Vagina (tissue), 2 donors: ENCODE measurements around the gene PDE4D. TPM values are rescaled to one million over a fixed set of nuclear protein-coding genes. Genes with fewer than 3 reads are reported as not detected.

Experiments
- DNase-seq, 2 donors: peaks; one replicate each; pipeline ENCODE4 v3.0.0-alpha.2; 2017; ENCODE audit errors: extremely low spot score in 2 of 2
- H3K27ac ChIP-seq: fragments of 200-600 bp; sonication (generic); one replicate; pipeline ENCODE4 v1.5.1; 2019
- H3K27me3 ChIP-seq: fragments of 200-600 bp; sonication (generic); one replicate; pipeline ENCODE4 v1.5.1; 2019
- H3K36me3 ChIP-seq, 2 donors: fragments of 200-600 bp; sonication (generic); one replicate each; pipeline ENCODE4 v1.5.1; 2017 to 2019
- H3K4me1 ChIP-seq: fragments of 200-600 bp; sonication (generic); one replicate; pipeline ENCODE4 v1.5.1; 2019
- H3K4me3 ChIP-seq, 2 donors: fragments of 200-600 bp; sonication (generic); 1 replicate in 1 of 2; 2 replicates in 1 of 2; pipeline ENCODE4 v1.5.1; 2016 to 2019
- H3K9me3 ChIP-seq: fragments of 200-600 bp; sonication (generic); one replicate; pipeline ENCODE4 v1.5.1; 2019
- POLR2A ChIP-seq, 2 donors: fragments of 450-650 bp; IDR thresholded peaks; one replicate each; pipeline ENCODE4 v1.6.1; 2017; ENCODE audit warnings: antibody characterized with exemption in 2 of 2, mild to moderate bottlenecking in 2 of 2, moderate library complexity in 2 of 2
- POLR2AphosphoS5 ChIP-seq, 2 donors: sonication (generic); formaldehyde crosslinking; IDR thresholded peaks; one replicate each; pipeline ENCODE4 v1.9.0; 2017; ENCODE audit warnings: antibody characterized with exemption in 2 of 2, mild to moderate bottlenecking in 2 of 2, low read depth in 1 of 2; ENCODE audit not compliant: insufficient read depth in 1 of 2
- intact Hi-C: fragments of 100-400 bp; cut with DNase I; formaldehyde crosslinking; loops from one replicate; pipeline ENCODE4 v1.15.1; 2023
- total RNA-seq: library from RNA; depleted of rRNA; stranded (reverse); fragments of >200 nt; gene quantifications from one replicate; pipeline ENCODE4 v1.2.3, GENCODE V29; 2016
- TF ChIP-seq, protein P1 (sequence below), 3 experiments: fragments of 450-650 bp in 2 of 3; fragments of 200-600 bp in 1 of 3; sonication (generic) in 1 of 3; IDR thresholded peaks; one replicate each; pipeline ENCODE4 v1.5.1; 2017 to 2019; ENCODE audit warnings: antibody characterized with exemption in 3 of 3, mild to moderate bottlenecking in 2 of 3, moderate library complexity in 2 of 3

Gene PDE4D
- total RNA-seq, 1 donor from 2014 or later = 86.9 TPM

DNA sequence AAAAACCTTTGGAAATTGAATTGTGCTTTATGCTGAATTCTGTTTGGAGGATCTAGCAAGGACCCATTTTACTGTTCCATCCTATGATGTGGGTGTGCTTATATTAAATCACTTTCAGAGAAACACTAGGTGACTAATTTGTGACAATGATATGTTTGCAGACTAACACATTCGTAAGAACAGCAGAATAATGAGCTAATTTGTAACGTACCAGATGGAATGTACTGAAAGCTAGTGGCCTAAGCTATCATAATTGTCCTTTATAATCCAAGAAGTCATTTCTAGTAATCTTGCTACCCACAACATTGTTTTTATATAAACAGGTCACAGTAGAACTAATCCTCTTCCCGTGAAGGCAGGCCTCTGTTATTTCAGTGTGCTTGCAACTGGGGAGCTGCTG is 292.5 kb downstream of the PDE4D start:
- intact Hi-C loops = no loop called here
- no peak overlapping the region for H3K4me3 ChIP-seq
- no peaks in the 10 kb centered on the region for H3K27me3 ChIP-seq
- no peak overlapping the region for H3K27ac ChIP-seq
- H3K36me3 ChIP-seq = no peaks in the 10 kb centered on the region
- DNase-seq = no peak
- H3K9me3 ChIP-seq = no peaks in the 10 kb centered on the region
- H3K4me1 ChIP-seq = peaks cover 16% of the 10 kb centered on the region
- TF ChIP-seq, protein P1, sequence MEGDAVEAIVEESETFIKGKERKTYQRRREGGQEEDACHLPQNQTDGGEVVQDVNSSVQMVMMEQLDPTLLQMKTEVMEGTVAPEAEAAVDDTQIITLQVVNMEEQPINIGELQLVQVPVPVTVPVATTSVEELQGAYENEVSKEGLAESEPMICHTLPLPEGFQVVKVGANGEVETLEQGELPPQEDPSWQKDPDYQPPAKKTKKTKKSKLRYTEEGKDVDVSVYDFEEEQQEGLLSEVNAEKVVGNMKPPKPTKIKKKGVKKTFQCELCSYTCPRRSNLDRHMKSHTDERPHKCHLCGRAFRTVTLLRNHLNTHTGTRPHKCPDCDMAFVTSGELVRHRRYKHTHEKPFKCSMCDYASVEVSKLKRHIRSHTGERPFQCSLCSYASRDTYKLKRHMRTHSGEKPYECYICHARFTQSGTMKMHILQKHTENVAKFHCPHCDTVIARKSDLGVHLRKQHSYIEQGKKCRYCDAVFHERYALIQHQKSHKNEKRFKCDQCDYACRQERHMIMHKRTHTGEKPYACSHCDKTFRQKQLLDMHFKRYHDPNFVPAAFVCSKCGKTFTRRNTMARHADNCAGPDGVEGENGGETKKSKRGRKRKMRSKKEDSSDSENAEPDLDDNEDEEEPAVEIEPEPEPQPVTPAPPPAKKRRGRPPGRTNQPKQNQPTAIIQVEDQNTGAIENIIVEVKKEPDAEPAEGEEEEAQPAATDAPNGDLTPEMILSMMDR (IDR thresholded peaks at IDR 0.05) = no peak

DNA sequence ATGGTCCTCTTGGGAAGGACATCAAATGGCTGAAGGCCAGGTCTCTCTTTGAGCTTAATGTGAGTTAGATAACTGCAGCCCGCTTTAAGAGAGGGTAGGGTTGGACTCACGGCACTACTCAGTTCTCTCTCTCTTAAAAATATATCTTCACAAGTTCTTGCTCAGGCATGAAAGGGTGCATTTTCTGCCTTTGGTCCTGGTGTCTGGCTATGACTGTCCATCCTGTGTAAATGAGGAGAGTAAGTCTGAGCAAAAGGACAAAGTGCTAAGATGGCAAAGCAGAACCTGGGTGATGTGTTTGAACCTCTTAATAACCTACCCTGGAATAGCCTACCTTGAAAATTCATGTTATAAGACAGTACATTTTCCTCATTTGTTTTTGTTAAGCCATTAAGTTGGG is 293.4 kb downstream of the PDE4D start:
- TF ChIP-seq POLR2A (IDR thresholded peaks at IDR 0.05) = no peak
- no peak for TF ChIP-seq POLR2AphosphoS5 (IDR thresholded peaks at IDR 0.05; ENCODE audit: insufficient read depth in 1 of 2, low read depth in 1 of 2)
- TF ChIP-seq, protein P1 (IDR thresholded peaks at IDR 0.05) = no peak
- no peak for DNase-seq

DNA sequence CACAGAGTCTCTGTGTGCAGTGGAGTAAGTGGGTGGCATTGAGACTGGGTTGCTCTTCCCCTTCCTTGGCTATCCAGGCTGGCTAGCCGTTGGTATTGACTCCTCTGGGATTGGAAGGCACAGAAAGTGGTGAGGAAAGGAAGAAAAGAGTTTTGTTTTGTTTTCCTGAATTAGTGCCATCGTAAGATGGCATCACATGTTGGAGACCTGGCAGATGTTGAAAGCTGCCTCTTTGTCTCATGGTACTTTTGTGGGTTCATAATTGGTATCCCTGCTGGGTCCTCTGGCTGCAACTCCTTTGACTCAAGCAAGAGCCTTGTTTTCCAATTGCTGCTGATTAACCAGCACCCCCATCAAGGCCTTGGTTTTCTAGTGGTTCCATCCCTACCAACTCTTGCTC is 293.8 kb downstream of the PDE4D start:
- intact Hi-C loops = no loop called here
- Histone ChIP-seq H3K9me3 (no peaks in the 10 kb centered on the region), H3K27ac (no peak overlapping the region), H3K4me3 (no peak overlapping the region), H3K36me3 (no peaks in the 10 kb centered on the region), H3K4me1 (peaks cover 16% of the 10 kb centered on the region), H3K27me3 (no peaks in the 10 kb centered on the region)
- no peak for DNase-seq
- TF ChIP-seq POLR2A (IDR thresholded peaks at IDR 0.05) (no peak), POLR2AphosphoS5 (IDR thresholded peaks at IDR 0.05; ENCODE audit: insufficient read depth in 1 of 2, low read depth in 1 of 2) (no peak)
- TF ChIP-seq, protein P1 (IDR thresholded peaks at IDR 0.05) = no peak

More for the DNA sequence above, 293.4 kb downstream of the PDE4D start:
- Histone ChIP-seq H3K4me3 (no peak overlapping the region), H3K36me3 (no peaks in the 10 kb centered on the region), H3K27me3 (no peaks in the 10 kb centered on the region), H3K27ac (no peak overlapping the region), H3K4me1 (peaks cover 16% of the 10 kb centered on the region), H3K9me3 (no peaks in the 10 kb centered on the region)
- intact Hi-C loops = no loop called here

DNA sequence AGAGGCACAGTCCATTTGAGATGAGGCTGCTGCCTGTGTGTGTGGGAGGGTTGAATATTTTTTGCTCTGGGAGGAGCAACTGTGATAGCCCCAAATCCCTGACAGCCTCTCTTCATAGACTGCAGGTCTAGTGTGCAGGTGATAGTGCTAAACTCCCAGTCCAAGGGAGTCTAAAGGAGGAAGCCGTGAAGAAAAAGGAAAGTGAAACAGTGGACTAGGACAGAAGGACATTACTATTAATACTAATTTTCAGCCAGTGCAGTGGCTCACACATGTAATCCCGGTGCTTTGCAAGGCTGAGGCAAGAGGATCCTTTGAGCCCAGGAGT is 295.0 kb downstream of the PDE4D start:
- no peak for DNase-seq
- intact Hi-C loops = no loop called here
- H3K27ac ChIP-seq = no peak overlapping the region
- no peaks in the 10 kb centered on the region for H3K36me3 ChIP-seq
- H3K4me1 ChIP-seq = peaks cover 16% of the 10 kb centered on the region
- H3K4me3 ChIP-seq = peak overlapping the region in 1 of 2 donors; percentile 12
- H3K9me3 ChIP-seq = no peaks in the 10 kb centered on the region
- no peaks in the 10 kb centered on the region for H3K27me3 ChIP-seq
- TF ChIP-seq POLR2AphosphoS5 (IDR thresholded peaks at IDR 0.05; ENCODE audit: insufficient read depth in 1 of 2, low read depth in 1 of 2) (no peak), POLR2A (IDR thresholded peaks at IDR 0.05) (no peak)
- TF ChIP-seq, protein P1 (IDR thresholded peaks at IDR 0.05) = no peak

DNA sequence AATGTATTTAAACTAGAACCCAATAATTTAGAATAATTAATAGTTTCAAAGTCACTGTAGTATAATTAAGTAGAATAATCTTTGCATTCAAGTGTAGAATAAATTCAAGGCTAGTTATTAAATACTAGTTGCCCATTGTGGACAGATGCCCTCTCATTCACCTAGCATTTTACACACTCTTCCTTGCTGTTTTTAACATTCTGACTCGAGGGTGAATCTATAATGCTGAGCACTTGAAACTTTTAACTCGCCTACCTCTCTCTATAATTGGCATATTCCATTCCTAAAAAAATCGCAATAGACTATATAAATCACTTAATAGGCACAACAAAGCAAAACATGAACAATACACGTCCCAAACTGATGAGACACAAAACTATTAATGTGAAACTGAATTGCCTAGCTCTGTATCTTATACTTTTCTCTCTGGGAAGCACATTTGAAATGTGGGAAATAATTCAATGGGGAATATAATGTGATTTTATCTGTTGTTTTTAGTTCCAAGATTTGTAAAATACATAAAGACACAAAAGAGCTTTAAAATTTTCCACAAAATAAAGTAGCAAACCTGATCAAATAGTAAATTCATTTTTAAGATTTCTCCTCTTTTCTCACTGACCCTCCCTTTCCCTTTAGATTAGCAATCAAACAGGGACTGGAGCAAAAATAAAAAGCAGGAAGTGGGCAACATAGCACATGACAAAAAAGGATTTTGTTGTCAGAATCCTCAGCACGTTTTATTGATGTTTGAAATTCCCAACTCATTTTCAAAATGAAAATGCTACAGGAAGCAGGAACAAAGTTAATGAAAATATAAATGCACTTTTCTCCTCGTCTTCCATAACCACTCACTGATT is 295.6 kb downstream of the PDE4D start:
- H3K27me3 ChIP-seq = no peaks in the 10 kb centered on the region
- H3K27ac ChIP-seq = no peak overlapping the region
- H3K9me3 ChIP-seq = no peaks in the 10 kb centered on the region
- TF ChIP-seq POLR2AphosphoS5 (IDR thresholded peaks at IDR 0.05; ENCODE audit: insufficient read depth in 1 of 2, low read depth in 1 of 2) = no peak
- TF ChIP-seq, protein P1 (IDR thresholded peaks at IDR 0.05) = no peak
- no peak for TF ChIP-seq POLR2A (IDR thresholded peaks at IDR 0.05)
- no peaks in the 10 kb centered on the region for H3K36me3 ChIP-seq
- intact Hi-C loops = no loop called here
- H3K4me3 ChIP-seq = peak overlapping the region in 1 of 2 donors; percentile 12
- no peak for DNase-seq
- peaks cover 16% of the 10 kb centered on the region for H3K4me1 ChIP-seq
